Type B pancreatic cell (in vitro differentiated cells): ENCODE results near the gene NUP205. TPM values are rescaled to one million over a fixed set of nuclear protein-coding genes. Genes with fewer than 3 reads are reported as not detected.
A peak's percentile ranks its signal among the peaks of the same experiment; 100 is the strongest.

ENCODE experiments used
- DNase-seq: peaks from one replicate; pipeline ENCODE4 v3.0.0; 2021; ENCODE audit warnings: mixed read lengths; ENCODE audit not compliant: unreplicated experiment; ENCODE audit errors: extremely low spot score
- H3K27ac Mint-ChIP-seq: 2 replicates; pipeline ENCODE4 v1.8.0; 2021; ENCODE audit warnings: mild to moderate bottlenecking, mixed read lengths
- H3K27me3 Mint-ChIP-seq: 2 replicates; pipeline ENCODE4 v1.8.0; 2021; ENCODE audit warnings: mixed read lengths
- H3K36me3 Mint-ChIP-seq: 2 replicates; pipeline ENCODE4 v1.8.0; 2021; ENCODE audit warnings: mixed read lengths
- H3K4me1 Mint-ChIP-seq: one replicate; pipeline ENCODE4 v1.8.0; 2021; ENCODE audit warnings: mixed read lengths; ENCODE audit not compliant: unreplicated experiment
- H3K4me3 Mint-ChIP-seq: 2 replicates; pipeline ENCODE4 v1.8.0; 2021; ENCODE audit warnings: mild to moderate bottlenecking, mixed read lengths
- H3K9me3 Mint-ChIP-seq: 2 replicates; pipeline ENCODE4 v1.8.0; 2021; ENCODE audit warnings: mixed read lengths
- total RNA-seq: library from RNA; stranded (reverse); gene quantifications from 2 replicates; pipeline ENCODE4 v1.2.1, GENCODE V29; 2021; ENCODE audit warnings: low replicate concordance
- TF ChIP-seq, protein P1 (sequence below): fragments of 200-600 bp; sonication (generic); conservative IDR thresholded peaks from 2 replicates; pipeline ENCODE4 v1.5.0; 2021; ENCODE audit warnings: antibody characterized with exemption, mild to moderate bottlenecking

NUP205 gene
- total RNA-seq, 1 donor from 2014 or later = 102 TPM

DNA sequence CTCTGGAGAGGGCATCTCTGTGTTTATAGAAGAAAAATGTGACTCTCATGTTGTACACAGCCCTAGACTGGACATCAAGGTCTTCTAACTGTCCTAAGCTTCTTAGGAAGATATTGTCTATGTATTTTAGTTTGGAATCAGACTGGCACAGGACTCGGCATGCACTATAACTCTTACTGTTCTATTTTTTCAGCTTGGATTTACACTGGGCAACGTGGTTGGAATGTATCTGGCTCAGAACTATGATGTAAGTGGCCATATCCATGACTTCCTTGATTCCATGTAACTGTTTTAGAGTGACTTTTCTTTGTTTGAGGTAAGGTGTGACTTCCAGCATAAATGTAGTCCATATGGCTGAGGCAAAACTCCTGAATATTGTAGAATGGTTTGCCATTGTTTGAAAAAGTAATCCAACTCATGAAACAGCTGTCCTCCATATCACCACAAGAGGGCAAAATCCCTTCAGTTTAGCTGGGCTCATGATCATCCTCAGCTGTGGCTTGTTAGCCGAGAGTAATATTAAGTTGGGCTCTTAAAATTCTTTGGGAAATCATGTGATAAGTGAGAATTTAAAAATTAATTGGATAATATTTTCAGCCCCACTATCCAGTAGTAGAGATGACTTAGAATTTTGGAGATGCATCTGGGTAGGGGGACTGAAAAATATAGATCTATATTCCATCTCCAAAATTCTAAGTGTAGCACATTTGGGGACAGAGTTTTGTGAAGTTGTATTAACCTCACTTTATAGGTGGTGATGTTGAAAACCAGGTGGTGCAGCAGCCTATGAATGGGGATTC is 115.0 kb downstream of the NUP205 start:
- TF ChIP-seq, protein P1, sequence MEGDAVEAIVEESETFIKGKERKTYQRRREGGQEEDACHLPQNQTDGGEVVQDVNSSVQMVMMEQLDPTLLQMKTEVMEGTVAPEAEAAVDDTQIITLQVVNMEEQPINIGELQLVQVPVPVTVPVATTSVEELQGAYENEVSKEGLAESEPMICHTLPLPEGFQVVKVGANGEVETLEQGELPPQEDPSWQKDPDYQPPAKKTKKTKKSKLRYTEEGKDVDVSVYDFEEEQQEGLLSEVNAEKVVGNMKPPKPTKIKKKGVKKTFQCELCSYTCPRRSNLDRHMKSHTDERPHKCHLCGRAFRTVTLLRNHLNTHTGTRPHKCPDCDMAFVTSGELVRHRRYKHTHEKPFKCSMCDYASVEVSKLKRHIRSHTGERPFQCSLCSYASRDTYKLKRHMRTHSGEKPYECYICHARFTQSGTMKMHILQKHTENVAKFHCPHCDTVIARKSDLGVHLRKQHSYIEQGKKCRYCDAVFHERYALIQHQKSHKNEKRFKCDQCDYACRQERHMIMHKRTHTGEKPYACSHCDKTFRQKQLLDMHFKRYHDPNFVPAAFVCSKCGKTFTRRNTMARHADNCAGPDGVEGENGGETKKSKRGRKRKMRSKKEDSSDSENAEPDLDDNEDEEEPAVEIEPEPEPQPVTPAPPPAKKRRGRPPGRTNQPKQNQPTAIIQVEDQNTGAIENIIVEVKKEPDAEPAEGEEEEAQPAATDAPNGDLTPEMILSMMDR = peak; percentile 86
- H3K9me3 Mint-ChIP-seq = peaks cover 4% of the 10 kb centered on the region
- peaks cover 30% of the 10 kb centered on the region for H3K36me3 Mint-ChIP-seq
- peak overlapping the region; percentile 32 for H3K27ac Mint-ChIP-seq
- DNase-seq = no peak
- no peaks in the 10 kb centered on the region for H3K27me3 Mint-ChIP-seq
- H3K4me1 Mint-ChIP-seq = peaks cover 10% of the 10 kb centered on the region
- no peak overlapping the region for H3K4me3 Mint-ChIP-seq

DNA sequence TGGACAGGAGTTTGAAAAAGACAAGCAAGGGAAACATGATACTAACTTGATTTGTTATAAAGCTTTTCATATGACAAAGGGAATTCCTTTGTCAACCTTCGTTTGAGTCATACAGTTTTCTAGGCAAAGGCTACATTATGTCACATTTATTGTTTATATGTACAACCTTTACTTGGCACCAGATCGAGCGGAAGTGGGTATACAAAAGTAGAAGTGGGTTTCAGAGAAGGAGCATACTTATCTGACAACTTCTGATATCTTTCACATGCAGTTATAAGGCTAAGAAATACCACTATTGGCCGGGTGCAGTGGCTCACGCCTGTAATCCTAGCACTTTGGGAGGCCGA is 115.6 kb downstream of the NUP205 start:
- Mint-ChIP-seq H3K36me3 (peaks cover 31% of the 10 kb centered on the region), H3K4me1 (peaks cover 12% of the 10 kb centered on the region), H3K27me3 (no peaks in the 10 kb centered on the region), H3K9me3 (no peaks in the 10 kb centered on the region), H3K4me3 (no peak overlapping the region), H3K27ac (peak overlapping the region; percentile 32)
- TF ChIP-seq, protein P1 = no peak
- DNase-seq = no peak

DNA sequence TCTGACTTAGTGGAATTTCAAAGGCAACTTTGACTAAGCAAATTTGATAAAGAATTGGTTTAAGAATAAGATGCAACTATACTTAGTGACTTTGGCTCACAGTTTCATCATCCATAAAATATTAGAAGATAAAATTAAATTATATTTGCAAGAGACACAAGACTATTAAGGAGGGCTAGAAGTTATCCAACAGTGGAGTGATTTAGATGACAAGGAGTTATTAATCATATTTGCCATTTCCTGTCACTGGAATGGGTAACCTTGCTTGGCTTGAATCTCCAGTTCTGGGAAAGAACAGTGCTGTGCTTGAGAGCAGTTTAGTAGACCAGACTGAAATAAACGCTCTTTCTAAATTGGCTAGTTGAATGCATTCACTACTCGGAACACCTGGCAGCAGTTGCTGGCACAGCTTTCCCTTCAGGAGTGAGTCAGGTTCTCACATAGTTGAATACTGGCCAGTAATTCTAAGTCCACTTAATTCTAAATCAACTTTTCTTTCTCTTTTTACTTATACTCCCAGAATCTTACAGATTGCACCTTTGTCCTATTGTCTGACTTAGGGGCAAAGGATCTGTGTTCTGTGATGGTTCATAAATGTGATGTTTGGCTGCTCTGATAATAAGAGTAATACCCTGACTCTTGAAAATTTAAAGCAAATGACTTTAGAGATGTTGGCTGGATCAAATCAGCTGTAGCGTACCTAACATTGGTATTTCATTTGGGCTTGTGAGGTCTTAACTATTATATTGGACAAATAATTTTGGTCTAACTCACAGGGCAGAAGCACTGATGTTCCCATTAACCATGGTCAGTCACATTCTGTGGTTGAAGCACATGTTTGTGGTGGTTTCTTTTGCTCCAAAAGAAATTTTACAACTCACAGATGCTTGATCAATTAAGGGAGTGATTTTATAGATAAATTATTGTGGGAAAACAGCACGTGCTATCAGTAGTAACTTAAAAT is 121.2 kb downstream of the NUP205 start:
- TF ChIP-seq, protein P1 = no peak
- Mint-ChIP-seq H3K27me3 (no peaks in the 10 kb centered on the region), H3K9me3 (no peaks in the 10 kb centered on the region), H3K4me3 (no peak overlapping the region), H3K4me1 (peaks cover 7% of the 10 kb centered on the region), H3K27ac (peak overlapping the region; percentile 49), H3K36me3 (peaks cover 24% of the 10 kb centered on the region)
- DNase-seq = no peak

DNA sequence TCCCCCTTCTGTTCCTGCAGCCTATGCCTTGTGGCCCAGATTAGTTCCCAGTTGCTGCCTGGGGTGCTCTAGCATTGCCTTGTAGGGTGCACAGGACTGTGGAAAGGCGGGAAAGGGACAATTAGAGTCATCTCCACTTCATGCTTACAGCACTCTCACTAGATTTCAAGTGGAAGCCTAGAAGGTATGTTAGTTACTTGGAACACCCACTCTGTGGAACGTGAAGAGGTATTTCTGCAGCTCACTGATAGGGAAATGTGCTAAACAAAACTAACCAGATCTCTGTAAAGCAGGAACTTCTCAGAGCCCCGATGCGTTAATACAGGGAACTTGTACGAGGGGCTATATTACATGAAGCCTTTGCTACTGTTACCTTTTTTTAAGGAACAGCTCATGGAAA is 124.0 kb downstream of the NUP205 start:
- no peaks in the 10 kb centered on the region for H3K27me3 Mint-ChIP-seq
- TF ChIP-seq, protein P1 = no peak
- H3K36me3 Mint-ChIP-seq = peaks cover 23% of the 10 kb centered on the region
- H3K4me3 Mint-ChIP-seq = no peak overlapping the region
- H3K4me1 Mint-ChIP-seq = peaks cover 22% of the 10 kb centered on the region
- DNase-seq = no peak
- no peaks in the 10 kb centered on the region for H3K9me3 Mint-ChIP-seq
- peak overlapping the region; percentile 34 for H3K27ac Mint-ChIP-seq

DNA sequence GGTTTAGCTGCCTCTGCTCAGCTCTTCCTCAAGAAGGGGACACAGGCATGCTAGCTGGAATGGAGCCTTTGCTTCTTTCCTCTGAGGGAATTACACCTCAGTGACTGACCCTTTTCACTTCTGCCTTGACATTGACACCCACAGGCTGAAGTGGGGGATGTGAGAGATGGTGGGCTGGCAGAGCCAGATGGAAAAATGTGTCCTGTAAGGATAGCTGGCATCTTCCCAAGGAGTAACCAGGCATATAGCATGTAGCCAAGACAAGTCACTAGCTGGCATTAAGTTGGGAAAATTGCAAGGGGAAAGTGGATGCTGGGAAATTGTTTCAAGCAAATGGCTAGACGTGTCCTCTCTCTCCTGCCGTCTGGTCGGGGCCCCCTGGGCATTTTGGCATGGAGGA is 124.5 kb downstream of the NUP205 start:
- Mint-ChIP-seq H3K27me3 (no peaks in the 10 kb centered on the region), H3K4me3 (no peak overlapping the region), H3K4me1 (peaks cover 23% of the 10 kb centered on the region), H3K27ac (peak overlapping the region; percentile 34), H3K9me3 (no peaks in the 10 kb centered on the region), H3K36me3 (peaks cover 23% of the 10 kb centered on the region)
- no peak for DNase-seq
- TF ChIP-seq, protein P1 = no peak
